ENCODE results near the gene ASCC3.

The ASCC3 gene

GRCh38 chr6:100465701-100466409, 415.3 kb downstream of the ASCC3 start:
- no peak overlapping the region for H3K4me3 ChIP-seq (ENCODE audit: low read depth, low read length)
- TF ChIP-seq CTCF (IDR thresholded peaks at IDR 0.05; ENCODE audit: control insufficient read depth, extremely low read depth, insufficient read depth), result no peak
- DNase-seq (ENCODE audit: low read depth), result no peak

DNA sequence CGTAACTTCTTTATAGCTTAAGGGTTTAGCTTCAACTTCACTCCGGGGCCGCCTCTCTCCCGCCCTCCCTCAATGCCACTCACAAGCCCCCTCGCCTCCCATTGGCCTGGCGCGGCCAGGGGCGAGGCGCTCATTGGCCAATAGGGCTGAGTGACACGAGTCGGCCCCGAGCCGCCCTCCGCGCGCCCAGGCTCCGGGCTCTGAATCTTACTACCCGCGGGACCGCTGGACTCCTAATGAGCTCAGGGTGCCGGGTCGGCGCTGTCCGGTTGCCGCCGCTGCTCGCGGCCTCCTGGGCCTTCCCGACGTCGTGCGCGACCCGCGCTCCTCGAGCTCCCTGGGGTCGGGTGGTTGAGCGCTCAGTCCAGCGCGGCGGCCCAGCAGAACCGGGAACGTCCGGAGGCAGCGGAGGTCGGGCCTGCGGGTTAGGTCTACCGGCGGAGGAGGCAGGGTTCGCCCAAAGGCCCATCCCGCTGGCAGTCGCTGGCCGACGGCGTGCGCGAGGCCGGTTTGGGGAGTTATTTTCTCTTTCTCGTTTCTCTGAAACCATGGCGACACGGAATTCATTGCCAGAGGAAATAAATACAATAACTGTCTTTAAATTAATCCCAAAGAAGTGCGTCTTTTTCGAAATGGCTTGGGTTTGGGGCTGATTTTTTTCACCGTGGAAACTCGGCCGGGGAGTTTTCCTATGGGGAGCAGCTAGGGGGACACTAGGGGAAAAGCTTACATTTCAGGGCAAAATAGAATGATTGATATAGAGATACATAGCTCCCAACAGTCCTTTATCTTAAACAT, 416.0 kb downstream of the ASCC3 start, which contains the start of gene SIM1:
SIM1 (minus strand) TSS at position 19 of the 798 bp plus-strand sequence. CDS start 1,453 bp downstream, outside the sequence.
- no peak for DNase-seq (ENCODE audit: low read depth)
- H3K4me3 ChIP-seq (ENCODE audit: low read depth, low read length), result no peak within 1 kb of the TSS
- TF ChIP-seq CTCF (IDR thresholded peaks at IDR 0.05; ENCODE audit: control insufficient read depth, extremely low read depth, insufficient read depth), result no peak

DNA sequence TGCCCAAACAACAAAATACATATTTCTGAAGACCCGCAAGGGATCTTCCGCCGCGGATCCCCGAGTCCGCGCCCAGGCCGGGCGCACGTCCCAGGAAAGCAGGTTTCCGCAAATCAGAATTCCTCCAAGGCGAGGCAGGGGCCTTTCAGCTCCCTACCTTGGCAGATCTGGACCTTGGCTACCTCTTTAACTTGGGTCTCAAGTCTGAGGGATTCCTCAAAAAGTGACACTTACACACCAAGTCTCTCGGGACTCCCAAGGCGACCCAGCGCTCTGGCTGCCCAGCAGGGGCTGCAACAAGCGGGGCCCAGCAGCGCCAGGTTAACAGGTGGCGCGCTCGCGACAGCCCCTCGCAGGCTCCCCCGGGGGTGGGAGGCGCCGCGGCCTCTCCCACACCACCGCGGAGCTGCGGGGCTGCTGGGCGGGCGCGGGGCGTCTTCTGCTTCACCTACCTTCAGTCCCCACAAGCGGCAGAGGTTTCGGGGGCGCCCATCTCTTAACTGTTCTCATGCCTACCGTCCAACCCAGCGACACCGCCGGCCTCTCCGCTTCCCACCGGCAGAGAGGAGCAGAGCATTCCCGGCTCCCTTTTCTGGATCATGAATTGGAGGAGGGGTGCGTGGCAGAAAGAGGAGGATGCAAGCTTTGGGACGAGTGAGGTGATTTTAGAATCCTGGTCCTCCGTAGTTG, 416.8 kb downstream of the ASCC3 start:
- no peak for TF ChIP-seq CTCF (IDR thresholded peaks at IDR 0.05; ENCODE audit: control insufficient read depth, extremely low read depth, insufficient read depth)
- DNase-seq (ENCODE audit: low read depth), result no peak
- no peak overlapping the region for H3K4me3 ChIP-seq (ENCODE audit: low read depth, low read length)

DNA sequence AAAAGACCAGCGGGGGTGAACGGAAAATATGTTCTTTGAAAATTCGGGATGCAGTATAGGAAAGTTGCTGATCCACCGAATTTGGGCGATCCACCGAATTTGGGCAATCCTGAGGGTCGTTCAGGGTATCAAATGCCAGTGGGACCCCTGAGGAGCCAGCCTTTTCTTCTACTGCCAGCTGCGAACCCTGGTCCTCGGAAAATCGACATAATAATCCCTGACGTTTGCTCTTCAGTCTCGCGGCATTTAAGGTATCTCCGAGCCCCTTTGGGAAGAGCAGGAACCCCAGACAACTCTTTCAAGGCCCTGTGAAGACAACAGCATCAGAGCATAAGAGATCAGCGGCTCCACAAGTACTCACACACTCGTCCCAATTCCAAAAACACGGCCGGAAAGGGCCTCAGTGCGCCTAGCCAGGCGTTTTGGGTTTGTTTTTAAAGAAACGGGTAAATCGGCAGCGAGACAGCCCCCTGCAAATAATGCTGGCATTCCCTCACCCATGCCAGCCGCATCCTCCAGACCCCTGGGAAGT, 417.4 kb downstream of the ASCC3 start:
- no peak overlapping the region for H3K4me3 ChIP-seq (ENCODE audit: low read depth, low read length)

DNA sequence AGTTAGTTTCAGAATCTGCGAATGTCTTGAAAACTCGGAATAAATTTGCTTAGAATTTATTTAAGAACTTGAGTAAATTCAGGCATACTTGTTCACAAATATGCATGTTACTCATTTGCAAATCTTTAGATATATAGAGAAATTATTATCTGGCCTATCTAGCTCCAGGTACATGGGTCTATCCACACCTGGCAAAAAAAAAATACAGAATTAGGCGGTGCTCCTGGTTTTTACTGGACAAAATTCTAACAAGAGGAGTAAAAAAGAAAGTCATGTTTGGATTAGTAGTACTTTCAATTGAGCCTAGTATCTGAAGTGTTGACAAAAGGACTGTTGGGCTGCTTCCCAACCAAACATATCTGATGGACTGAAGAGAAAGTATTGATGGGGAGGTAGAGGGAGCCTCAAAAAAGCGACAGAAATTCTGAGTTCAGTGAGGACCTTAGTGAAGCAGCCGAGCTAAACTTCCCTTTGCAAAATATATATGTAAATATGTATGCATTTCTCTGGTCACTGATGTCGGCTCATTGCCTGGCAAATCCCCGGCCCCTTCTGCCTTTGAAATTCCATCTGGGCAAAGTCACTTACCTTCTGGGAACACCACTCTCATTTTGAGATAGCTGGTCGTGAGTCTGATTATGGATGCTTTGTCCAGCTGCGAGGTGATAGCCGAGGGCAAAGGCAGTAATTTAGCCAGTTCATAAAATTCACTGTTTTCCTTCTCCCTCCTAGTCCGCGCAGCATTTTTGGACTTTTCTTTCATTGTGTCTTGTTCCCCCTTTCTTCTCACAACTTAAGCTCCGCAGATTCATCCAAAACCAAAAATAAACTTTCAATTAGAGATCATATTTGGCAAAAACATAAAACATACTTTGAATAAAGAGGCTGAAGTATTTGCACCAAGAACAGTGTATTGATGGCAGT, 418.2 kb downstream of the ASCC3 start:
- H3K4me3 ChIP-seq (ENCODE audit: low read depth, low read length), result no peak overlapping the region
- no peak for DNase-seq (ENCODE audit: low read depth)
- TF ChIP-seq CTCF (IDR thresholded peaks at IDR 0.05; ENCODE audit: control insufficient read depth, extremely low read depth, insufficient read depth), result no peak

More for the DNA sequence above, 417.4 kb downstream of the ASCC3 start:
- DNase-seq (ENCODE audit: low read depth), result no peak
- no peak for TF ChIP-seq CTCF (IDR thresholded peaks at IDR 0.05; ENCODE audit: control insufficient read depth, extremely low read depth, insufficient read depth)

Data from LNCaP clone FGC (cell line).